HEK293 (cell line): Measurements from ENCODE around the gene MEGF6.

ENCODE experiments used
- BCL11B ChIP-seq: fragments of 450-650 bp; formaldehyde crosslinking; IDR thresholded peaks from 2 replicates; pipeline ENCODE4 v1.5.1; 2016; ENCODE audit warnings: low read depth, missing biosample characterization, missing genetic modification characterization
- CTCF ChIP-seq: fragments of 450-650 bp; formaldehyde crosslinking; IDR thresholded peaks from 2 replicates; pipeline ENCODE4 v1.5.1; 2016; ENCODE audit warnings: missing biosample characterization, missing genetic modification characterization
- KLF1 ChIP-seq: fragments of 450-650 bp; formaldehyde crosslinking; IDR thresholded peaks from 2 replicates; pipeline ENCODE4 v1.5.1; 2016; ENCODE audit warnings: missing biosample characterization, missing genetic modification characterization
- PRDM1 ChIP-seq: fragments of 450-650 bp; formaldehyde crosslinking; IDR thresholded peaks from 2 replicates; pipeline ENCODE4; 2016; ENCODE audit warnings: missing biosample characterization, missing genetic modification characterization
- TCF7L2 ChIP-seq: IDR thresholded peaks from 2 replicates; pipeline ENCODE4 v1.6.1; 2011; ENCODE audit warnings: low read depth, mild to moderate bottlenecking, inconsistent platforms, low read length, moderate library complexity, borderline replicate concordance
- ZBTB49 ChIP-seq: fragments of 450-650 bp; formaldehyde crosslinking; IDR thresholded peaks from 2 replicates; pipeline ENCODE4 v1.5.1; 2016; ENCODE audit warnings: missing biosample characterization, missing genetic modification characterization, low read depth
- ZNF138 ChIP-seq: fragments of 450-650 bp; formaldehyde crosslinking; IDR thresholded peaks from 2 replicates; pipeline ENCODE4 v1.5.1; 2016; ENCODE audit warnings: missing biosample characterization, missing genetic modification characterization, borderline replicate concordance
- ZNF214 ChIP-seq: fragments of 450-650 bp; formaldehyde crosslinking; IDR thresholded peaks from 2 replicates; pipeline ENCODE4 v1.5.1; 2017; ENCODE audit warnings: missing biosample characterization, mild to moderate bottlenecking, missing genetic modification characterization, borderline replicate concordance
- ZNF274 ChIP-seq, 2 experiments: fragments of 200-500 bp in 1 of 2; fragments of 450-650 bp in 1 of 2; sonication (Bioruptor generic) in 1 of 2; formaldehyde crosslinking in 1 of 2; IDR thresholded peaks; 2 replicates each; pipeline versions ENCODE4 v1.5.1 to v1.6.1; 2014 to 2016; ENCODE audit warnings: borderline replicate concordance in 1 of 2, inconsistent platforms in 1 of 2, low read length in 1 of 2, missing biosample characterization in 1 of 2, missing genetic modification characterization in 1 of 2
- ZNF311 ChIP-seq: fragments of 450-650 bp; formaldehyde crosslinking; IDR thresholded peaks from 2 replicates; pipeline ENCODE4 v1.5.1; 2017; ENCODE audit warnings: missing biosample characterization, missing genetic modification characterization, borderline replicate concordance
- ZNF510 ChIP-seq: fragments of 450-650 bp; formaldehyde crosslinking; IDR thresholded peaks from 2 replicates; pipeline ENCODE4 v1.5.1; 2018; ENCODE audit warnings: mild to moderate bottlenecking, missing genetic modification characterization, missing biosample characterization; ENCODE audit not compliant: insufficient replicate concordance
- ZNF777 ChIP-seq: fragments of 450-650 bp; formaldehyde crosslinking; IDR thresholded peaks from 2 replicates; pipeline ENCODE4 v1.5.1; 2017; ENCODE audit warnings: missing biosample characterization, missing genetic modification characterization, borderline replicate concordance
- TF ChIP-seq, protein P1 (sequence below): fragments of 450-650 bp; formaldehyde crosslinking; IDR thresholded peaks from 2 replicates; pipeline ENCODE4 v1.5.1; 2016; ENCODE audit warnings: missing biosample characterization, missing genetic modification characterization

GRCh38 chr1:3653286-3653618, 41.9 kb upstream of the MEGF6 start:
- no peak for TF ChIP-seq CTCF (tag by site-specific recombination)
- TF ChIP-seq ZBTB49 (tag by site-specific recombination), result no peak
- TF ChIP-seq TCF7L2, result no peak
- no peak for TF ChIP-seq ZNF311 (tag by site-specific recombination)
- TF ChIP-seq BCL11B, result no peak
- TF ChIP-seq PRDM1 (tag by site-specific recombination), result no peak
- no peak for TF ChIP-seq ZNF138 (tag by site-specific recombination)
- TF ChIP-seq, protein P1, sequence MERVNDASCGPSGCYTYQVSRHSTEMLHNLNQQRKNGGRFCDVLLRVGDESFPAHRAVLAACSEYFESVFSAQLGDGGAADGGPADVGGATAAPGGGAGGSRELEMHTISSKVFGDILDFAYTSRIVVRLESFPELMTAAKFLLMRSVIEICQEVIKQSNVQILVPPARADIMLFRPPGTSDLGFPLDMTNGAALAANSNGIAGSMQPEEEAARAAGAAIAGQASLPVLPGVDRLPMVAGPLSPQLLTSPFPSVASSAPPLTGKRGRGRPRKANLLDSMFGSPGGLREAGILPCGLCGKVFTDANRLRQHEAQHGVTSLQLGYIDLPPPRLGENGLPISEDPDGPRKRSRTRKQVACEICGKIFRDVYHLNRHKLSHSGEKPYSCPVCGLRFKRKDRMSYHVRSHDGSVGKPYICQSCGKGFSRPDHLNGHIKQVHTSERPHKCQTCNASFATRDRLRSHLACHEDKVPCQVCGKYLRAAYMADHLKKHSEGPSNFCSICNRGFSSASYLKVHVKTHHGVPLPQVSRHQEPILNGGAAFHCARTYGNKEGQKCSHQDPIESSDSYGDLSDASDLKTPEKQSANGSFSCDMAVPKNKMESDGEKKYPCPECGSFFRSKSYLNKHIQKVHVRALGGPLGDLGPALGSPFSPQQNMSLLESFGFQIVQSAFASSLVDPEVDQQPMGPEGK (tag by site-specific recombination), result no peak
- no peak for TF ChIP-seq ZNF510 (tag by site-specific recombination)
- TF ChIP-seq KLF1 (tag by site-specific recombination), result no peak
- TF ChIP-seq ZNF777 (tag by site-specific recombination), result no peak
- TF ChIP-seq ZNF274 (IDR thresholded peaks at IDR 0.05; ENCODE audit: low read length), result no peak
- no peak for TF ChIP-seq ZNF274 (tag by site-specific recombination; IDR thresholded peaks at IDR 0.05; ENCODE audit: borderline replicate concordance)
- TF ChIP-seq ZNF214 (tag by site-specific recombination), result no peak
